Measurements from ENCODE around the gene SIGLEC6.

SIGLEC6 gene

GRCh38 chr19:51549533-51550324, 18.3 kb upstream of the SIGLEC6 start:
- DNase-seq (ENCODE audit: extremely low read depth in 1 of 2, low read depth in 1 of 2), result no peak

GRCh38 chr19:51548891-51549305, 17.4 kb upstream of the SIGLEC6 start:
- DNase-seq (ENCODE audit: extremely low read depth in 1 of 2, low read depth in 1 of 2), result no peak

GRCh38 chr19:51548213-51548651, 16.8 kb upstream of the SIGLEC6 start:
- no peak for DNase-seq (ENCODE audit: extremely low read depth in 1 of 2, low read depth in 1 of 2)

- DNase-seq (ENCODE audit: extremely low read depth in 1 of 2, low read depth in 1 of 2), result no peak
These were observed 16.1 kb upstream of the SIGLEC6 start for GRCh38 chr19:51547397-51548212.

- no peak for DNase-seq (ENCODE audit: extremely low read depth in 1 of 2, low read depth in 1 of 2)
These were observed 15.4 kb upstream of the SIGLEC6 start for GRCh38 chr19:51546650-51547396.

- no peak for DNase-seq (ENCODE audit: extremely low read depth in 1 of 2, low read depth in 1 of 2)
These were observed 14.7 kb upstream of the SIGLEC6 start for GRCh38 chr19:51546107-51546649.

GRCh38 chr19:51544038-51544437, 12.6 kb upstream of the SIGLEC6 start:
- DNase-seq (ENCODE audit: extremely low read depth in 1 of 2, low read depth in 1 of 2), result no peak

- DNase-seq (ENCODE audit: extremely low read depth in 1 of 2, low read depth in 1 of 2), result no peak
These were observed 11.2 kb upstream of the SIGLEC6 start for GRCh38 chr19:51542699-51543098.

GRCh38 chr19:51541458-51542357, 10.2 kb upstream of the SIGLEC6 start:
- DNase-seq (ENCODE audit: extremely low read depth in 1 of 2, low read depth in 1 of 2), result no peak

GRCh38 chr19:51539821-51540366, 8.4 kb upstream of the SIGLEC6 start:
- DNase-seq (ENCODE audit: extremely low read depth in 1 of 2, low read depth in 1 of 2), result no peak

- DNase-seq (ENCODE audit: extremely low read depth in 1 of 2, low read depth in 1 of 2), result no peak
These were observed 4.1 kb upstream of the SIGLEC6 start for GRCh38 chr19:51535535-51535934.

- DNase-seq (ENCODE audit: extremely low read depth in 1 of 2, low read depth in 1 of 2), result no peak
These were observed 854 bp downstream of the SIGLEC6 start for GRCh38 chr19:51530616-51531015.

GRCh38 chr19:51529301-51529700, 2.2 kb downstream of the SIGLEC6 start:
- no peak for DNase-seq (ENCODE audit: extremely low read depth in 1 of 2, low read depth in 1 of 2)

GRCh38 chr19:51525651-51526050, 5.8 kb downstream of the SIGLEC6 start:
- no peak for DNase-seq (ENCODE audit: extremely low read depth in 1 of 2, low read depth in 1 of 2)

GRCh38 chr19:51524666-51525264, 6.7 kb downstream of the SIGLEC6 start:
- DNase-seq (ENCODE audit: extremely low read depth in 1 of 2, low read depth in 1 of 2), result no peak

GRCh38 chr19:51521781-51522180, 9.7 kb downstream of the SIGLEC6 start:
- DNase-seq (ENCODE audit: extremely low read depth in 1 of 2, low read depth in 1 of 2), result no peak

GRCh38 chr19:51521357-51521756, 10.1 kb downstream of the SIGLEC6 start:
- no peak for DNase-seq (ENCODE audit: extremely low read depth in 1 of 2, low read depth in 1 of 2)

GRCh38 chr19:51520728-51521127, 10.7 kb downstream of the SIGLEC6 start:
- DNase-seq (ENCODE audit: extremely low read depth in 1 of 2, low read depth in 1 of 2), result no peak

- no peak for DNase-seq (ENCODE audit: extremely low read depth in 1 of 2, low read depth in 1 of 2)
These were observed 16.5 kb downstream of the SIGLEC6 start for GRCh38 chr19:51514866-51515481.
